H9 (cell line): ENCODE data around the gene SCRG1. TPM values are rescaled to one million over a fixed set of nuclear protein-coding genes. Genes with fewer than 3 reads are reported as not detected.

Experiments
- DNase-seq: peaks from one replicate; pipeline ENCODE4 v3.0.0-alpha.2; 2017
- H2AFZ ChIP-seq: one replicate; pipeline ENCODE4 v1.6.1; 2013; ENCODE audit warnings: mild to moderate bottlenecking, low read length, control low read depth, moderate library complexity
- H2AK5ac ChIP-seq: 2 replicates; pipeline ENCODE4 v1.6.1; 2013; ENCODE audit warnings: low read length, control low read depth, mixed read lengths; ENCODE audit not compliant: insufficient read length
- H2BK120ac ChIP-seq: one replicate; pipeline ENCODE4 v1.6.1; 2013; ENCODE audit warnings: low read depth, mild to moderate bottlenecking, low read length, control low read depth, inconsistent platforms; ENCODE audit not compliant: poor library complexity, severe bottlenecking
- H2BK12ac ChIP-seq: 2 replicates; pipeline ENCODE4 v1.6.1; 2013; ENCODE audit warnings: low read length, control low read depth, mixed read lengths, low read depth; ENCODE audit not compliant: insufficient read length
- H2BK15ac ChIP-seq: 2 replicates; pipeline ENCODE4 v1.6.1; 2013; ENCODE audit warnings: low read depth, low read length, control low read depth
- H2BK20ac ChIP-seq: one replicate; pipeline ENCODE4 v1.6.1; 2013; ENCODE audit warnings: low read depth, mild to moderate bottlenecking, low read length, control low read depth, inconsistent platforms; ENCODE audit not compliant: poor library complexity, severe bottlenecking
- H2BK5ac ChIP-seq: 2 replicates; pipeline ENCODE4 v1.6.1; 2013; ENCODE audit warnings: low read length, control low read depth, mixed read lengths; ENCODE audit not compliant: insufficient read length
- H3K14ac ChIP-seq: 2 replicates; pipeline ENCODE4 v1.6.1; 2013; ENCODE audit warnings: low read length, control low read depth; ENCODE audit not compliant: insufficient read depth
- H3K18ac ChIP-seq: 2 replicates; pipeline ENCODE4 v1.6.1; 2013; ENCODE audit warnings: low read depth, mild to moderate bottlenecking, mixed read lengths, low read length, control low read depth; ENCODE audit not compliant: insufficient read length
- H3K23ac ChIP-seq: 2 replicates; pipeline ENCODE4 v1.6.1; 2013; ENCODE audit warnings: low read length, control low read depth, mixed read lengths, low read depth; ENCODE audit not compliant: insufficient read length
- H3K23me2 ChIP-seq: 2 replicates; pipeline ENCODE4 v1.6.1; 2013; ENCODE audit warnings: low read depth, mild to moderate bottlenecking, mixed read lengths, low read length, control low read depth; ENCODE audit not compliant: insufficient read length, poor library complexity, severe bottlenecking
- H3K27ac ChIP-seq: 2 replicates; pipeline ENCODE4 v1.5.1; 2013; ENCODE audit warnings: low read length, control low read depth, mixed read lengths, low read depth; ENCODE audit not compliant: insufficient read length
- H3K27me3 ChIP-seq: 2 replicates; pipeline ENCODE4 v1.6.1; 2013; ENCODE audit warnings: low read length, control low read depth, inconsistent platforms; ENCODE audit not compliant: insufficient read depth
- H3K4ac ChIP-seq: 2 replicates; pipeline ENCODE4 v1.6.1; 2013; ENCODE audit warnings: low read depth, mild to moderate bottlenecking, control low read depth, inconsistent platforms, low read length, moderate library complexity
- H3K4me1 ChIP-seq: 2 replicates; pipeline ENCODE4 v1.6.1; 2013; ENCODE audit warnings: low read length, control low read depth, inconsistent platforms; ENCODE audit not compliant: insufficient read depth
- H3K4me2 ChIP-seq: 2 replicates; pipeline ENCODE4 v1.6.1; 2013; ENCODE audit warnings: low read length, control low read depth, mixed read lengths; ENCODE audit not compliant: insufficient read length, insufficient read depth
- H3K56ac ChIP-seq: 2 replicates; pipeline ENCODE4 v1.6.1; 2013; ENCODE audit warnings: low read depth, mild to moderate bottlenecking, mixed read lengths, low read length, control low read depth; ENCODE audit not compliant: insufficient read length
- H3K79me1 ChIP-seq: 2 replicates; pipeline ENCODE4 v1.6.1; 2013; ENCODE audit warnings: low read depth, mild to moderate bottlenecking, moderate library complexity, low read length, control low read depth, inconsistent platforms; ENCODE audit not compliant: insufficient read depth, poor library complexity, severe bottlenecking
- H3K79me2 ChIP-seq: 2 replicates; pipeline ENCODE4 v1.6.1; 2013; ENCODE audit warnings: low read length, control low read depth, inconsistent platforms; ENCODE audit not compliant: insufficient read depth
- H3K9ac ChIP-seq: 2 replicates; pipeline ENCODE4 v1.6.1; 2013; ENCODE audit warnings: low read length, control low read depth, mixed read lengths; ENCODE audit not compliant: insufficient read length; ENCODE audit errors: extremely low read depth
- H3K9me3 ChIP-seq: one replicate; pipeline ENCODE4 v1.6.1; 2013; ENCODE audit warnings: low read depth, low read length, inconsistent platforms; ENCODE audit not compliant: control insufficient read depth
- H3T11ph ChIP-seq: one replicate; pipeline ENCODE4 v1.6.1; 2013; ENCODE audit warnings: mild to moderate bottlenecking, low read length, control low read depth, inconsistent platforms
- H4K20me1 ChIP-seq: one replicate; pipeline ENCODE4 v1.6.1; 2013; ENCODE audit not compliant: control insufficient read depth, insufficient read length, insufficient read depth
- H4K5ac ChIP-seq: 2 replicates; pipeline ENCODE4 v1.6.1; 2013; ENCODE audit warnings: low read depth, mild to moderate bottlenecking, mixed read lengths, low read length, control low read depth; ENCODE audit not compliant: insufficient read length
- H4K8ac ChIP-seq: replicated peaks from 2 replicates; pipeline ENCODE4 v1.6.1; 2013; ENCODE audit warnings: low read length, control low read depth, mixed read lengths, low read depth; ENCODE audit not compliant: insufficient read length
- H4K91ac ChIP-seq: 2 replicates; pipeline ENCODE4 v1.6.1; 2013; ENCODE audit warnings: low read depth, mild to moderate bottlenecking, moderate library complexity, mixed read lengths, low read length, control low read depth; ENCODE audit not compliant: insufficient read length
- H3K27ac Mint-ChIP-seq, 3 experiments: 2 replicates in 2 of 3; 3 replicates in 1 of 3; pipeline ENCODE4 v1.8.0; 2020 to 2021; ENCODE audit warnings: mixed read lengths in 3 of 3, mild to moderate bottlenecking in 1 of 3, moderate library complexity in 1 of 3
- H3K27me3 Mint-ChIP-seq: 2 replicates; pipeline ENCODE4 v1.8.0; 2021; ENCODE audit warnings: low read depth, mild to moderate bottlenecking, moderate library complexity, mixed read lengths
- H3K36me3 Mint-ChIP-seq, 3 experiments: 2 replicates in 2 of 3; 3 replicates in 1 of 3; pipeline ENCODE4 v1.8.0; 2020 to 2021; ENCODE audit warnings: low read depth in 3 of 3, mixed read lengths in 3 of 3; ENCODE audit not compliant: insufficient read depth in 1 of 3
- H3K4me1 Mint-ChIP-seq, 2 experiments: 2 replicates each; pipeline ENCODE4 v1.8.0; 2020; ENCODE audit warnings: mixed read lengths in 2 of 2
- H3K4me3 Mint-ChIP-seq, 2 experiments: 2 replicates in 1 of 2; 3 replicates in 1 of 2; pipeline ENCODE4 v1.8.0; 2020 to 2021; ENCODE audit warnings: mild to moderate bottlenecking in 2 of 2, mixed read lengths in 2 of 2, moderate library complexity in 1 of 2
- H3K9me3 Mint-ChIP-seq, 2 experiments: 2 replicates in 1 of 2; 3 replicates in 1 of 2; pipeline ENCODE4 v1.8.0; 2020; ENCODE audit warnings: mild to moderate bottlenecking in 2 of 2, mixed read lengths in 2 of 2, moderate library complexity in 1 of 2
- WGBS: extraction: QIAGEN DNeasy Blood & Tissue Kit; methylation state at CpG from one replicate; pipeline ENCODE4 v1.1.7; 2013; ENCODE audit warnings: missing lambda C conversion rate, low lambda C conversion rate, mixed read lengths; ENCODE audit not compliant: insufficient read length; ENCODE audit errors: extremely low coverage; 5-methylcytosine and 5-hydroxymethylcytosine counted together
- total RNA-seq: library from RNA; stranded (reverse); gene quantifications from 2 replicates; pipeline ENCODE4 v1.2.1, GENCODE V29; 2021
- TF ChIP-seq, protein P1 (sequence below): fragments of 200-600 bp; sonication (generic); conservative IDR thresholded peaks from 3 replicates; pipeline ENCODE4 v1.8.0; 2021; ENCODE audit warnings: antibody characterized with exemption, mild to moderate bottlenecking

Gene SCRG1
- total RNA-seq, 1 experiment from 2014 or later = not detected

DNA sequence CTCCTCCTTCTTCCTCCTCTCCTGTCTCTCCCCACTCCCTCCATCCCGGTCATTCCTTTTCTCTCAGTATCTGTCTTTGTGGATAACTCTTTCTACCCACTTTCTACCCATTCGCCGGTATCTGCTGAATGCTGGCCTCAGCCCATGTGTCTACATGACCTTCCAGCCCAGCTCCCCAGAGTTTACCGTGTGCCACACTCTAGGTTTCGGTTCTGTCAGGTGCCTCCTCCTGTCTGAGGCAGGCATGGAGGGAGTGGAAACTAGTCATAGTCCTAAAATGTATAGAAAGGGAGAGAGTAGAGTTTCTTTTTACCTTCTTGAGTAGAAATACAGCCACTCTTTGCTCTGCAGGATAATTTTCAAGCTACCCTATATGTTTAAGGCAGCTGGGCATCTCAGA, 33.5 kb upstream of the SCRG1 start:
- no peaks in the 10 kb centered on the region for H3K23me2 ChIP-seq
- H3K4ac ChIP-seq = no peak overlapping the region
- Mint-ChIP-seq H3K9me3 (no peaks in the 10 kb centered on the region; a peak in 1 of 5 replicates), H3K27ac (no peak overlapping the region), H3K36me3 (no peaks in the 10 kb centered on the region; a peak in 1 of 7 replicates), H3K27me3 (peaks cover 18% of the 10 kb centered on the region), H3K4me3 (no peak overlapping the region), H3K4me1 (peaks cover 20 to 21% of the 10 kb centered on the region in 2 experiments)
- no peak overlapping the region for H3K27ac ChIP-seq
- H2AK5ac ChIP-seq = no peak overlapping the region
- H4K91ac ChIP-seq = no peak overlapping the region
- no peak overlapping the region for H2BK15ac ChIP-seq
- no peak overlapping the region for H3T11ph ChIP-seq
- H3K23ac ChIP-seq = no peak overlapping the region
- TF ChIP-seq, protein P1, sequence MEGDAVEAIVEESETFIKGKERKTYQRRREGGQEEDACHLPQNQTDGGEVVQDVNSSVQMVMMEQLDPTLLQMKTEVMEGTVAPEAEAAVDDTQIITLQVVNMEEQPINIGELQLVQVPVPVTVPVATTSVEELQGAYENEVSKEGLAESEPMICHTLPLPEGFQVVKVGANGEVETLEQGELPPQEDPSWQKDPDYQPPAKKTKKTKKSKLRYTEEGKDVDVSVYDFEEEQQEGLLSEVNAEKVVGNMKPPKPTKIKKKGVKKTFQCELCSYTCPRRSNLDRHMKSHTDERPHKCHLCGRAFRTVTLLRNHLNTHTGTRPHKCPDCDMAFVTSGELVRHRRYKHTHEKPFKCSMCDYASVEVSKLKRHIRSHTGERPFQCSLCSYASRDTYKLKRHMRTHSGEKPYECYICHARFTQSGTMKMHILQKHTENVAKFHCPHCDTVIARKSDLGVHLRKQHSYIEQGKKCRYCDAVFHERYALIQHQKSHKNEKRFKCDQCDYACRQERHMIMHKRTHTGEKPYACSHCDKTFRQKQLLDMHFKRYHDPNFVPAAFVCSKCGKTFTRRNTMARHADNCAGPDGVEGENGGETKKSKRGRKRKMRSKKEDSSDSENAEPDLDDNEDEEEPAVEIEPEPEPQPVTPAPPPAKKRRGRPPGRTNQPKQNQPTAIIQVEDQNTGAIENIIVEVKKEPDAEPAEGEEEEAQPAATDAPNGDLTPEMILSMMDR = no peak
- H2BK5ac ChIP-seq = no peak overlapping the region
- no peak overlapping the region for H3K18ac ChIP-seq
- no peak overlapping the region for H2AFZ ChIP-seq
- no peak overlapping the region for H3K14ac ChIP-seq
- no peak overlapping the region for H2BK12ac ChIP-seq
- H3K79me1 ChIP-seq = no peaks in the 10 kb centered on the region
- no peak overlapping the region for H3K4me2 ChIP-seq
- no peaks in the 10 kb centered on the region for H3K27me3 ChIP-seq
- no peak overlapping the region for H2BK120ac ChIP-seq
- DNase-seq = no peak
- H4K5ac ChIP-seq = no peak overlapping the region
- H3K9me3 ChIP-seq = no peaks in the 10 kb centered on the region
- H3K79me2 ChIP-seq = no peaks in the 10 kb centered on the region
- H3K9ac ChIP-seq = no peak overlapping the region
- no peaks in the 10 kb centered on the region for H4K20me1 ChIP-seq
- H3K56ac ChIP-seq = no peak overlapping the region
- peaks cover 4% of the 10 kb centered on the region for H3K4me1 ChIP-seq
- WGBS = no CpG with 5 or more reads among the region's 5 CpGs
- H4K8ac ChIP-seq = no peak overlapping the region
- no peak overlapping the region for H2BK20ac ChIP-seq
